Measurements from ENCODE around the gene RNASEH2A. TPM values are rescaled to one million over a fixed set of nuclear protein-coding genes. Genes with fewer than 3 reads are reported as not detected.
A peak's percentile ranks its signal among the peaks of the same experiment; 100 is the strongest.

RNASEH2A gene
- total RNA-seq, 8 experiments from 2014 or later, result 4.2 to 42.4 (median 12.3) TPM

- in situ Hi-C loops (cut with MboI; ENCODE audit: low pct_unique_long_range_greater_than_20kb in 2 of 9, low sequenced_read_pairs in 9 of 9, unreplicated experiment in 9 of 9), result no loop called here
- H3K4me3 ChIP-seq, result no peak overlapping the region
- H3K4me1 ChIP-seq (replicated peaks in 1 of 2), result peaks cover 39 to 47% of the 10 kb centered on the region in 2 donors
- peak overlapping the region in 1 of 2 donors; percentile 39 for H3K27ac ChIP-seq
- 0 to 87% (median 49%) methylated on average over 1 to 3 of the region's 5 CpGs; no CpG with 5 or more reads in 1 of the 10 experiments for WGBS, 10 experiments
- ATAC-seq (replicated peaks in 6 of 8), result no peak
These were observed 21.4 kb upstream of the RNASEH2A start for GRCh38 chr19:12784871-12785430.

- in situ Hi-C loops (cut with MboI; ENCODE audit: low pct_unique_long_range_greater_than_20kb in 2 of 9, low sequenced_read_pairs in 9 of 9, unreplicated experiment in 9 of 9), result no loop called here
- Histone ChIP-seq H3K4me1 (replicated peaks in 1 of 2) (peaks cover 43 to 51% of the 10 kb centered on the region in 2 donors), H3K4me3 (no peak overlapping the region), H3K27ac (no peak overlapping the region)
- no peak for ATAC-seq (replicated peaks in 6 of 8)
- WGBS, 10 experiments, result 80 to 100% (median 92%) methylated on average over 1 to 2 of the region's 4 CpGs; no CpG with 5 or more reads in 6 of the 10 experiments
These were observed 20.9 kb upstream of the RNASEH2A start for GRCh38 chr19:12785431-12786031.

DNA sequence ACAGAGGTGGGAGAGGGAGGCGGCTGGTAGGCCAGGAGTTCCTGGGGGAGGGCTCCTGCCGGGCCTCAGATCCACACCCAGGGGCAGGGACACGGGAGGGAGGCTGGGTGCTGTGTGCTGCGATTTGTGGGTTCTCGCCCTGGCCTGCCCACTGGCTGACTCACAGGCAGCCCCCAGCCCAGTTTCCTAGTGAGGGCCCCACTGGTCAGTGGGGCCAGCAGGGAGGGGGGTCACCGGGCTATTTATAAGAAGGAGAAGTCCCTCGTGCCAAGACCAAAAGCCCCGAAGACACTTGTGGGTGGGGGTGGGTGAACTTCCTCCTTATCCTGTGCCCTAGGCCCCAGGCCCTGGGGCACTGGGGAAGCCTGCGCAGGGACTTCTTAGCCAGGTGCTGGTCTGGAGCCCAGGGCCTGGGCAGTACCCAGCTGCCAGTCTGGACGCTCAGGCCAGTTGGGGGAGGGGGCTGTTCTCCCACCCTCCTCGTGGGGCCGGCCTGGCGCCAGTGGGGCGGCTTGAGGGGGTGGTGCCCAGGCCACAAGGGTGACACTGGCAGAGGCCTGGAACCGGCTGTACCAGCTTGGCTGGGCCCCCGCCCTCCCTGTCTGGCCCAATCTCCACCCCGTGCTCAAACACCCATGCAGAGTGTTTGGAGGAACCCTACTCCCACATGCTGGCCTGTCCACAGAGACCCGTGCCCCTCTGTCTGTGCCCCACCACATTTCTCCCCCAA lies 20.1 kb upstream of the RNASEH2A start:
- Histone ChIP-seq H3K4me1 (replicated peaks in 1 of 2) (peaks cover 49 to 57% of the 10 kb centered on the region in 2 donors), H3K27ac (no peak overlapping the region), H3K4me3 (no peak overlapping the region)
- WGBS, 10 experiments, result 29 to 64% (median 60%) methylated on average over 1 to 3 of the region's 18 CpGs; no CpG with 5 or more reads in 7 of the 10 experiments
- no peak for ATAC-seq (replicated peaks in 6 of 8)
- in situ Hi-C loops (cut with MboI; ENCODE audit: low pct_unique_long_range_greater_than_20kb in 2 of 9, low sequenced_read_pairs in 9 of 9, unreplicated experiment in 9 of 9), result no loop called here

- Histone ChIP-seq H3K4me1 (replicated peaks in 1 of 2) (peaks cover 46 to 56% of the 10 kb centered on the region in 2 donors), H3K4me3 (no peak overlapping the region), H3K27ac (no peak overlapping the region)
- ATAC-seq (replicated peaks in 6 of 8), result no peak
- in situ Hi-C loops (cut with MboI; ENCODE audit: low pct_unique_long_range_greater_than_20kb in 2 of 9, low sequenced_read_pairs in 9 of 9, unreplicated experiment in 9 of 9), result no loop called here
- WGBS, 10 experiments, result 79 to 100% (median 92%) methylated on average over 1 to 3 of the region's 3 CpGs; no CpG with 5 or more reads in 4 of the 10 experiments
These were observed 19.4 kb upstream of the RNASEH2A start for GRCh38 chr19:12786952-12787351.

GRCh38 chr19:12787458-12787857 lies 18.9 kb upstream of the RNASEH2A start:
- no peak overlapping the region for H3K4me3 ChIP-seq
- no peak overlapping the region for H3K27ac ChIP-seq
- 68 to 100% (median 87%) methylated on average over 1 to 9 of the region's 10 CpGs; no CpG with 5 or more reads in 4 of the 10 experiments for WGBS, 10 experiments
- in situ Hi-C loops (cut with MboI; ENCODE audit: low pct_unique_long_range_greater_than_20kb in 2 of 9, low sequenced_read_pairs in 9 of 9, unreplicated experiment in 9 of 9), result no loop called here
- ATAC-seq (replicated peaks in 6 of 8), result no peak
- peaks cover 44 to 51% of the 10 kb centered on the region in 2 donors for H3K4me1 ChIP-seq (replicated peaks in 1 of 2)

- no peak for ATAC-seq (replicated peaks in 6 of 8)
- H3K4me1 ChIP-seq (replicated peaks in 1 of 2), result peaks cover 40 to 48% of the 10 kb centered on the region in 2 donors
- in situ Hi-C loops (cut with MboI; ENCODE audit: low pct_unique_long_range_greater_than_20kb in 2 of 9, low sequenced_read_pairs in 9 of 9, unreplicated experiment in 9 of 9), result no loop called here
- no peak overlapping the region for H3K4me3 ChIP-seq
- 0 to 94% (median 64%) methylated on average over 1 to 4 of the region's 4 CpGs; no CpG with 5 or more reads in 1 of the 10 experiments for WGBS, 10 experiments
- H3K27ac ChIP-seq, result peak overlapping the region; percentile 9 to 52
These were observed 18.2 kb upstream of the RNASEH2A start for GRCh38 chr19:12788042-12788681.

DNA sequence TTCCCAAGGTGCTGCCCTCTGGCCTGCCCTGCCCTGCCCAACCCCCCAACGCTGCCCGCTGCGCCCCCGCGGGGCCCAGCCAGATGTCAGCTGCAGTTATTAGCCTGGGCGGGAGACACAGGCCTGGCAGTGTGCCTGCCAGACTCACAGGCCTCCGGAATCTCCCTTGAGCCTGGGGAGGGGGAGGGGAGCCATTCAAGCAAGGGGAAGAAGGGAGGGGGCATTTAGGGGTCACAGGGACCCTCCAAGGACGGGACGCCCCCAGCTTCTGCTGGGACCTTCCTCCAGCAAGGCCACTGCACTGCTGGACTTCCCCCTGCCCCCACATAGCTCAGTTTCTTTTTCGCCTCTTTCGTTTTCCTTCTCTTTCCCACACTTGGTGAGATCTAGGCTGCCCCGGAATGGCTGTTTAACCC lies 17.7 kb upstream of the RNASEH2A start:
- ATAC-seq (replicated peaks in 6 of 8), result no peak
- in situ Hi-C loops (cut with MboI; ENCODE audit: low pct_unique_long_range_greater_than_20kb in 2 of 9, low sequenced_read_pairs in 9 of 9, unreplicated experiment in 9 of 9), result no loop called here
- 0% methylated on average over 3 of the region's 12 CpGs; no CpG with 5 or more reads in 9 of the 10 experiments for WGBS, 10 experiments
- Histone ChIP-seq H3K4me3 (peak overlapping the region in 2 of 5 donors; percentile 2 to 55), H3K27ac (peak overlapping the region; percentile 9 to 52), H3K4me1 (replicated peaks in 1 of 2) (peaks cover 35 to 43% of the 10 kb centered on the region in 2 donors)

GRCh38 chr19:12789098-12789903 lies 17.1 kb upstream of the RNASEH2A start:
- 0 to 51% (median 39%) methylated on average over 3 to 6 of the region's 46 CpGs; no CpG with 5 or more reads in 7 of the 10 experiments for WGBS, 10 experiments
- H3K27ac ChIP-seq, result peak overlapping the region in 1 of 2 donors; percentile 52
- ATAC-seq (replicated peaks in 6 of 8), result peak in 2 of 8 experiments; percentile 0 to 2
- peaks cover 29 to 40% of the 10 kb centered on the region in 2 donors for H3K4me1 ChIP-seq (replicated peaks in 1 of 2)
- in situ Hi-C loops (cut with MboI; ENCODE audit: low pct_unique_long_range_greater_than_20kb in 2 of 9, low sequenced_read_pairs in 9 of 9, unreplicated experiment in 9 of 9), result no loop called here
- H3K4me3 ChIP-seq, result peak overlapping the region in 4 of 5 donors; percentile 2 to 91 (median 54)

DNA sequence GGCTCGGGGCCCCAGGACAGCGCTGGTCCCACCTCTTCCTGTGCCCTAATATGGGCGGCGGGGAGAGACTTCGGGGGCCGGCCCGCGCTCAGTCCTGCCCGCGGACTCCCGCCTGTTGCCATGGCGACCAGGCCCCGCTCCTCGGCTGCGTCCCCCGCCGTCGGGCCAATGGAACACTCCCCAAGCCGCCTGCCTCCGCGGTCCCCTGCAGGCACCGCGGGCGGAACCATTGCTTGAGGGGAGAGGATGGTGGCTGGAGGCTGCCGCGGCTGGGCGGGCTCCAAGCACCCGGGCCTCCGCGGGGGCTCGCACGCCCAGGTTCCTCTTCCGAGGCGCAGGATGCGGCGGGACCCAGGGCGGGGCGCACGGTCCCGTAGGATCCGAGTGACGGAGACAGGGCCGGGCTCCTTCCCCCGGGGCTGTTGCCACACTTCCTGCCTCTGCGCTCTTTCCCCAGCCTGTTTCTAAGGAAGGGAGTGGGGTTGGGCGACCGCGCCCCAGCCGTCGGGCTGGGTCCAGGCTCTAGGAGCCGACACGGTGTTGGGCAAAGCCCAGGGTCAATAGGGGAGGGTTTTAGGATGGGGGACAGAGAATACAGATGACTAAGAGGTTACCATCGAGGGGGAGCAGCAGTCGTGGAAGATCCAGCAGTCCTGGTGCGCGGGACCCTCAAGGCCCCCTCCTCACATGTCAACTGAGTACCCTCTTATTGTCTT lies 16.3 kb upstream of the RNASEH2A start:
- peak; percentile 17 to 60 (median 48) for ATAC-seq (replicated peaks in 6 of 8)
- WGBS, 10 experiments, result 0% methylated on average over 6 of the region's 56 CpGs; no CpG with 5 or more reads in 9 of the 10 experiments
- in situ Hi-C loops (cut with MboI; ENCODE audit: low pct_unique_long_range_greater_than_20kb in 2 of 9, low sequenced_read_pairs in 9 of 9, unreplicated experiment in 9 of 9), result no loop called here

DNA sequence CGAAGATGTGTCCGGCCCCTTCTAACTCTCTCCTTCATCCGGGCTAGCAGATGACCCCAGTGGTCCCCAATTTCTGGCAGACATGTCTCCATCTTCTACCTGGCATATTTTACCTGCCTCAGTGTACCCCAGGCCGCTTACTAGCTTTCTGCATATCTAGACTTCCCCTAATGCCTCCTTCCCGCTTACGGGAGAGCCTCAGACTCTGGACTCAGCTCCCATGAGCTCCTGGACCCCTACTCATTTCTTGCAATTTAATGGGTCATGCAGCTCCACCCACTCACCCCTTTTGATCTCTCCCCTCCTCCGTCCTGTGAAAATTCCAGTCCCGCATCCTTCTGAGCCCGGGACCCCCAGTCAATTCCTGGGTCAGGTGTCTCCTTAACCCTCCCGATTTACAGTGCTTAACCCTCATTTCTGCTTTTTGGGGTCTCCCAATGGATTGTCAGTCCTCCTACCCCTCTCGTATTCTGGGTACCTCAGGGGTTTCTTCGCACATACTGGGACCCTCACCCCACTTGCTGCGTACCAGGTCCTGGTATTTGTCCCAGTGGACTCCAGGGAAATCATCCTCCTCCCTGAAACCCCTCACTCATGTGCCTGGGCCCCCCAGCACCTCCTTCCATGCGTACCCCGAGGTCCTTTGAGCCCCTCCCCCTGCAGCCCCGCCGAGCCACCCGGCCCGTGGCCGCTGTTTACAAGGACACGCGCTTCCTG lies 15.6 kb upstream of the RNASEH2A start:
- ATAC-seq (replicated peaks in 6 of 8), result no peak
- Histone ChIP-seq H3K27ac (peak overlapping the region in 1 of 2 donors; percentile 20), H3K4me1 (replicated peaks in 1 of 2) (peaks cover 23 to 30% of the 10 kb centered on the region in 2 donors), H3K4me3 (peak overlapping the region; percentile 41 to 91 (median 52))
- WGBS, 10 experiments, result 0 to 20% (median 8%) methylated on average over 1 to 7 of the region's 22 CpGs; no CpG with 5 or more reads in 3 of the 10 experiments
- in situ Hi-C loops (cut with MboI; ENCODE audit: low pct_unique_long_range_greater_than_20kb in 2 of 9, low sequenced_read_pairs in 9 of 9, unreplicated experiment in 9 of 9), result no loop called here

More for the DNA sequence above, 16.3 kb upstream of the RNASEH2A start:
- peaks cover 23 to 32% of the 10 kb centered on the region in 2 donors for H3K4me1 ChIP-seq (replicated peaks in 1 of 2)
- peak overlapping the region in 1 of 2 donors; percentile 52 for H3K27ac ChIP-seq
- peak overlapping the region; percentile 18 to 91 (median 52) for H3K4me3 ChIP-seq

GRCh38 chr19:12791345-12792050 lies 14.9 kb upstream of the RNASEH2A start, which contains the start of gene JUNB:
TSS of gene JUNB (plus strand) at chr19:12791486. CDS start at chr19:12791772, 286 bp downstream.
- Histone ChIP-seq H3K4me3 (peak within 1 kb of the TSS; percentile 41 to 91 (median 52)), H3K4me1 (replicated peaks in 1 of 2) (peaks cover 26 to 33% of the 10 kb centered on the region in 2 donors), H3K27ac (peak within 1 kb of the TSS; percentile 56 to 75)
- 0 to 10% (median 0%) methylated on average over 2 to 9 of the region's 73 CpGs; no CpG with 5 or more reads in 7 of the 10 experiments for WGBS, 10 experiments
- peak; percentile 8 to 67 (median 56) for ATAC-seq (replicated peaks in 6 of 8)
- in situ Hi-C loops (cut with MboI; ENCODE audit: low pct_unique_long_range_greater_than_20kb in 2 of 9, low sequenced_read_pairs in 9 of 9, unreplicated experiment in 9 of 9), result no loop called here

All from motor neuron (in vitro differentiated cells).